ENCODE results near the gene KRT74.

GRCh38 chr12:52552055-52552454 lies 21.6 kb downstream of the KRT74 start:
- TF ChIP-seq EZH2 (IDR thresholded peaks at IDR 0.05): no peak
- no peak for TF ChIP-seq POLR2AphosphoS5 (IDR thresholded peaks at IDR 0.05; ENCODE audit: borderline replicate concordance, low read depth, low read length)

Measured in SK-N-MC (cell line).